ENCODE data around the gene PAM16.

The PAM16 gene

DNA sequence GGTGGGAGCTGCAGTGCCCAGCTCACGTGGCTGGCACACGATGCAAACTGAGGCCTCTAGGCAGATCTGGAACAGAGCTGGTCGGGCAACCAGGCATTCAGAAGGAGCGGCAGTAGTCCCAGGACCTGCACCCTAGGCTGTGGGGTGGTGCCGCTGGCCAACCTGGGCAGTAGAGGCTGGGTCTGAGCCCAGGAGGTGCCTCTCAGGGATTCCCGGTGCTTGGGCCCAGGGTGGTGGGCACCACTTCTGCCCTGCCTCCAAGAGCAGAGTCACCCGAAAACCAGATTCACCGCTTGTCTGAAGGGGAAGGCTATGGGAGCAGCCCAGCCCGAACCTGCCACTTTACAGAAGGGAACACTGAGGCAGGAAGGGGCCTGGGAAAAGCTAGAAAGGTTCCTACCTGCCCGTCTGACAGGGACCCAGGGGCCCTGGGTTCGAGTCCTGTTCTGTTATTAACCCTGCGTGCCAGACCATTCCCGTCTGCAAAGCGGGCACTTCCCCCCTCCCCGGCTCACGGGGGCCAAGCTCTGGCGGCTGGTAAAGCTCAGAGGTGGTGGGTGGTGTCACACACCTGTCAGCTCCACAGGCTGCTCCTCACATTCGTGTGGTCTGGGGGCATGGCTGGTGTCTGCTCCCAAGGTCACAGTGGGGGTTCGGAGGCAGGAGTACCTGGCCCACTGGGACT is 18.4 kb downstream of the PAM16 start:
- no peak for DNase-seq

DNA sequence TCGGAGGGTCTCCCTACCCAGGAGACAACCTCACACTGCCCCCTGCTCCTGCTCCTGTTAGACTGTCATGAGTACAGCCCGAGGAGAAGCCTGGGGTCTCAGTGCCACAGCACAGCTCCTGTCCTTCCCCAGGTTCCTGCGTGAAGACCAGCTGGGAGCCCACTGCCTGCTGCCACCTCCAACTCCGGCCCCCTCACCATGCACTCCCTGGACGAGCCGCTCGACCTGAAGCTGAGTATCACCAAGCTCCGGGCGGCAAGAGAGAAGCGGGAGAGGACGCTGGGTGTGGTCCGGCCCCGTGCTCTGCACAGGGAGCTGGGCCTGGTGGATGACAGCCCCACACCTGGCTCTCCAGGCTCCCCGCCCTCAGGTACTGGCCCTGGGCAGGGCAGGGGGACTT is 19.0 kb downstream of the PAM16 start:
- DNase-seq = no peak

DNA sequence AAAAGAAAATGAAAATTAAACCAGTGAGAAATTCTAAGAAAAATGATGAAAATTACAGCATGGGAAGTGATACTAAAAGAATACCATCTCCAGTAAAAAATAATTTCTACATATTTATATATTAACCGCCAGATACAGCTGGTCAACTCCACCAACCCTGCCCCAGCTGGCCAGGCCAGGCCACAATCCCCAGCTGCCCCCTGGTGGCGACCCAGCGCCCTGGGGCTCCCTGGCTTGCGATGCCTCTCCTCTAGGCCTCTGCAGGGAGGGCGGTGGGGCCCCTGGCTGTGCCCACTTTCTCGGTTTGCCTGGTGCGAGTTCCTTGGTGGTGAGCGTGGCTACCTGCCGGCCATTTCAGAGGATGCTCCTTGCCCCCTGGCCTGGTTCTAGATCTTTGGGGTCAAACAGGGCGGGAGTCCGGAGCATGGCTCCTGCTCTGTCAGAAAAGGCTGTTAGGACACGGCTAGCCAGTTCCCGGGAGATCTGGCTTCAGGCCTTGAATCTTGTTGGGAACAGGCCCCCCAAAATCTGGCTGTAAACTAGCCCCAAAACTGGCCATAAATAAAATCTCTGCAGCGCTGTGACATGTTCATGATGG is 20.7 kb downstream of the PAM16 start:
- peak; percentile 61 for DNase-seq

DNA sequence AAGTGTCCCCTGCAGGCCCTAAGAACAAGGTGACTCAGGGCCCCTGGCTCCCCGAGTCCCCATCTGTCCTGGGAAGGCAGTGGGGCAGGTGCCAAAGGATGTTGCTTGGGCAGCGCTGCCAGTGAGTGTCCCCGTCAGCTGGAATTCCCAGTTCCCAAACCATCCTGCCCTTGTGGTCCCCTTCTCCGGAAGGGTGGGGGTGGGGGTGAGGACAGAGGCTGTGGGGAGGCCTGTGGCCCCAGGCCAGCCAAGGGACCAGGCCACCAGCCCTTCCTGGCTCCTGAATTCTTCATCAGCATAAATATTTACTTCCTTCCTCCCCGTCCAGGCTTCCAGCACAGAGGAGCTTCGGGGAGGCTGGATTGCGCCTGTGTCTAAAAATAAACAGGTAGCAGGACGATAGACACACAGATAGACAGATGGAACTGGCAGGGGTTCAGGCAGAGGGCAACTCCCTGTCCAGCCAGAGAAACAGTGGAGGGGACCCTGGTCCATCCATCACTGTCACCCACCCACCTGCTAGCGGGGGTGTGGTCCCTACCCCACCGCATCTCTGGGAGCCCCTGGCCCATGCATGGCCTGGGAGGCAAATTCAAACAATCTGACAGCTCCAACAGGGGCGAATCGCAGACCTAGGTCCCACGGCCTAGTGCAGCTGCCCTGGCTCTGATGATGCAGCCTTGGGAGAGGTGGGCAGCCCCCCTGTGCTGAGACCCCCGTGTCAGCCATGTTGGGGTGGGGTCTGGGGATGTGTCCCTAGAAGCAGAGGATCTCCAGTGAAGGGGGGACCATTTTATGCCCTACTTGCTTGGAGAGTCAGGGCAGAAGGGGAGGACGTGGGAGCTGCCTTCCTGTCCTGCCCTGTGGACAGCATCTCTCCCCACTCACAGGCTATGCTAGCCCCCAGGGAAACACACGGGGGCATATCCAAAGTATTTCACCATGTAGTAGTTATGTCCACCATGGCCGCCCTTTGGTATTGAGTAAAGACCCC is 22.0 kb downstream of the PAM16 start:
- DNase-seq = no peak

DNA sequence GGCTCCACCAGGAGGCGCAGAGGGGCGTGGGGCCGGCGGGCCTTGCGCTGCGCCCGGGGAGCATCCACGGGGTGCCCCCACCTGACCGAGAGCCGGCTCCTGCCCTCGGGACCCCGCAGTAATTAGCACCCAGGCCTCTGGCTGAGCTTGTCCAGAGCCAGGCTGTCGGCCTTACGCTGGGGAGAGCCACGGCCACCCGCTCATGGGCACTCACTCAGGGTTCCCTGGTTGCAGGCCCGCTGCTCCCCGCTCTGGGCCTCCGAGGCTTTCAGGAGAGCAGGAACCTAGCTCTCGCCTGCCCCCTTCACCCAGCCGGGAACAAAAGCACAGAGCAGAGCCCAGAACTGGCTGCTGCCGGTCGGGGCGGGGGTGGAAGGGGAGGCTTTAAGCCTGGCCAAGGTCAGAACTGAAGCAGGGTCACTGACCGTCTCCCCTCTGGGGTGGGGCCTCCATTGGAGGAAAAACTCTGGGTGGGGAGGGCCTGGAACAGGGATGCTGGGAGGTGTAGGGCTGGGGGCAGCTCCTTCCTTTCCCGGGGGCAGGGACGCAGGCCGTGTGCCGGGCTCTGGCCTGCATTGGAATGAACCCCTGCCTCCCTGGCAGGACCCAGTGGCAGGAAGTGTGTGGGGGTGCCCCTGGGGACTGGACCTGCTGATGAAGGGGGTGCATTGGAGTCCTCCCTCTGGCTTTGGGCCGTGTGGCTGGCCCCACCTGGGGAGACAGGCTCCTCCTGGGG is 22.9 kb downstream of the PAM16 start:
- DNase-seq = peak; percentile 47

DNA sequence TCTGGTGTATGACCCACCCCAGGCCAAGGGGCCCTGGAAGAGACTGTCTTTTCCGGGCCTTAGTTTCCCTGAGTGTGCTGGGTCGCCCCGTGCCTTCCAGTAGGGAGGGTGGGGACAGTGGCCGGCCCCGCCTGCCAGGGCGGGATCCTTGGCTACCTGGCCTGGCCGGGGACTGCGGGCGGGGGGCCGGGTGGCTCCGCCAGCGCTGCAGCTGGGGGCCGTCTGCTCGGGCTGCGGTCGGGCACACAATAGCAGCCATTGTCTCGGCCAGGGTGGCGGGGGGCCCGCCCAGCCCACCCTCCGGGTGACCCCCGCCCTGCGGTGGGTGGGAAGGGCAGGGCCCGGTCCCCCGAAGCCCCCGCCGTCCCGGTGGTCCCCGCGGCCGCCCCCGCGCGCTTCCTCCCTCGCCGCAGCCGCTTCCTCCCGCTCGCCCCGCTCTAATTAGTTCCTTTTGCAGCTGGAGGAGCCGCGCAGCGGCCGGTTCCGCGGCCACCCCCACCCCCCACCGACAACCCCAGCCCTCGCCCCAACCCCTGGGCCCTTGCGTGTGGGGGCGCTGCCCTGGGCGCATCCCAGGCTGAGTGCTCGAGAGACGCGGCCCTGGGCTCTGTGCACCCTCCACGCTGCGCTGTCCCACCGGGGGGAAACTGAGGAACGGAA is 23.6 kb downstream of the PAM16 start:
- DNase-seq = no peak

DNA sequence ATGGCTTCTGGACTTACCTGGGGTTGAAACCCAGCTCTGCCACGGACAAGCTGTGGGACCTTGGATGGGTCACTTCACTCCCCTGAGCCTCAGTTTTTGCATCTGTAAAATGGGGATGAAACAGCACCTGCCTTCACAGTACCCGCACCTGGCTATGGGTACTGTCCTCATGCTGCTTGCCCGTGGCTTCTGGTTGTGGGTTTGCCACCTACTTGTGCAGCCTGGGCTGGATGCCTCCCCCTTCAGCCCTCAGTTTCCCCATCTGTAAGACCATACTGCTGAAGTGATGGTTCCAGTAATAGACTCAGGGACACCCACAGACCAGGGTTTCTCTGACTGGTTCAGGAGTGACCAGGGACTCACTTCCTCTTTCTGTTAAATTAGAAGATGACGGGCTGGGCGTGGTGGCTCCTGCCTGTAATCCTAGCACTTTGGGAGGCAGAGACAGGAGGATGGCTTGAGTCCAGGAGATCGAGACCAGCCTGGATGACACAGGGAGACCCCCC is 25.8 kb downstream of the PAM16 start:
- DNase-seq = no peak

DNA sequence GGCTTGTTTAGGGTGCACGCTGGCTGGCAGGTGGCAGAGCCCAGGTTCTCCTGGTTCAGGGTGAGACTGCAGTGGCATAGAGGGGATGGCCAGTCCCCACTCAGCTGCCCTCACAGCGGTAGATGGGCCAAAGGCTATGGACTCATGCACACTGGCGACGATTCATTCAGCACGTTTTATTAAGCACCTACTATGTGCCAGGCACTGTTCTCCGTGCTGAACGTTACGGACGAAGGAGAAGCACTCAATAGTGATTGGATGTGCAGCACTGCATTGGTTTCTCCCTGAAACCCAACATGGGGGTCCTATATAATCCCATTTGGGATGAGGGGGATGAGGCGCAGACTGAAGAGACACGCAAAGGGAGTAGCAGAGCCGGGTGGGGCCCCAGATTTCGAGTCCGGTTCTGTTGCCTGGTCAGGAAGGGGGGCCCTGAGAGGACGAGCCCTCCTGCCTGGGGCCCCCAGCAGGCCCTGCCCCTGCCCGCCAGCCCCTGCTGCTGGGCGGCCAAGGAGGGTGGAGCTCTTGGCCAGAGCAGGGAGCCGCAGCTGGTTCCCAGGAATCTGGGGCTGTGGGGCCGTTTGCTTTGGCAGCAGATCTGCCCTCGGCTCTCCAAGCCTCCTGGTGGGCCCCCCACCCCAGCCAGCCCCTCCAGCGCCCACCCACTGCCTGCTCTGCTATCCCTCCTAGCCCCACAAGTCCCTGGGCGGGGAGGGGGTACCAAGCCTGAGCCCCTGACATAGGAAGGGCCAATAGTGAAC is 26.4 kb downstream of the PAM16 start:
- DNase-seq = no peak

DNA sequence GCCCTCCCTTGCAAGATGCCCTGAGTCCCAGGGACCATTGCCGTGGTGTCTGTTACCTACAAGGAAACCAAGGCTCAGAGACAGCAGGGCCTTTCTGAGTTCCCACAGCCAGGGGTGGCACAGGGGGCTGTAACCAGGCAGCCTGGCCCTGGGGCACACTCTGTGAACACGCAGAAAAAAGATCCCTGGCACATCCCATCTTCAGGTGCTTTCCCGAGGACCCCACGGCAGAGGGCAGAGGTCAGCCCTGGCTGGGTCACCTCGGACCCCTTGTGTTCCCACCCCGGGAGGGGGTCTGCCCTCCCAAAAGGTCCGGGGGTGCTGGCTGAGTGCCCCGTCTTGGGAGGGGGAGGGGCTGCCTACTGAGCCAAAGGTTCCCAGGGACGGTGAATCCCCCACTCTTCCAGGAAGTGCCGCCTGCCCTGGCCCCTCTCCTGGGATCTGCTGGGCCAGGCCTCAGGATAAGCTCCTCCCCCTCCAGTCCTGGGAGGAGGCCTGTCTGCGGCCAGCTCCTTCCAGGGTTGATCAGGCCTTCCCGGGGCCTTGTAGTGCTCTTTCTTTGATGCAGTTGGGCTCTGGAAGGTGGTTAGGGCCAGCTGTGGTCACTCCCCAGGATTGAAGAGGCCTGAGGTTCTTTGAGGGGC is 27.2 kb downstream of the PAM16 start:
- DNase-seq = no peak

DNA sequence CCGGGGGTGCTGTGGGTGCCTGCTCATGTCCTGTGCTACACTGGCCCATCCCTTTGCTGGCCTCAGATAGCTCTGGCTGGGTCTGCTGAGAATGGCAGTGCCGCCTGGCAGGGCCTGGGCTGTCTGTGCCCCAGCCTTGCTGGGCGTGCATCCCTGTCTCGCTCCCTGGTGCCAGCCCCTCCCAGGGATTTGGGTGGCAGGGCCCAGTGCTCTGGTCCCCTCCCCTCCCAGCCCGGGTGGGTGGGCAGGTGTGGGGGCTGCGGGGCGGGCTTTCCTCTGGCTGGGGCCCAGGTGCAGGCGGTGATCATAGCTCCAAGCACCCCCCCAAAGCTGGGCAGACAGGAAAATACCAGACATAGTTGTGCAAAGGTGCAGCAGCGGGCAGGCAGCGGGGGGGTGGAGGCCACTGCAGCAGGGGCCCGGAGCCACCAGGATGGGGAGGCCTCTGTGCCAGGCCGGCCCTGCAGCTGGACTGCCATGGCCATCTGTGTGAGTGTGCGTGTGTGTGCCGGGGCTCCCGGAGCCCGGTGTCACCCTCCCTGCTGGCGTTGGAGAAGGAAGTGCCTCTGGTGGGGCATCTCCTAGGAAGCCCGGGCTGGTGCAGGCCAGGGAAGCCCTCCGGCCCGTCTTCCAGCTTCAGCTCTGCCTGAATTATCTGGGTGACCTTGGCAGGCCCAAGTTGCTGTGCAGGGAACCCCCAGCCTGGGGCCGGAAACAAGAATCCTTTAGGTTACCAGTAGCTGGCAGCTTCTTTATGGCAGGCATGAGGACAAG is 27.9 kb downstream of the PAM16 start:
- no peak for DNase-seq

DNA sequence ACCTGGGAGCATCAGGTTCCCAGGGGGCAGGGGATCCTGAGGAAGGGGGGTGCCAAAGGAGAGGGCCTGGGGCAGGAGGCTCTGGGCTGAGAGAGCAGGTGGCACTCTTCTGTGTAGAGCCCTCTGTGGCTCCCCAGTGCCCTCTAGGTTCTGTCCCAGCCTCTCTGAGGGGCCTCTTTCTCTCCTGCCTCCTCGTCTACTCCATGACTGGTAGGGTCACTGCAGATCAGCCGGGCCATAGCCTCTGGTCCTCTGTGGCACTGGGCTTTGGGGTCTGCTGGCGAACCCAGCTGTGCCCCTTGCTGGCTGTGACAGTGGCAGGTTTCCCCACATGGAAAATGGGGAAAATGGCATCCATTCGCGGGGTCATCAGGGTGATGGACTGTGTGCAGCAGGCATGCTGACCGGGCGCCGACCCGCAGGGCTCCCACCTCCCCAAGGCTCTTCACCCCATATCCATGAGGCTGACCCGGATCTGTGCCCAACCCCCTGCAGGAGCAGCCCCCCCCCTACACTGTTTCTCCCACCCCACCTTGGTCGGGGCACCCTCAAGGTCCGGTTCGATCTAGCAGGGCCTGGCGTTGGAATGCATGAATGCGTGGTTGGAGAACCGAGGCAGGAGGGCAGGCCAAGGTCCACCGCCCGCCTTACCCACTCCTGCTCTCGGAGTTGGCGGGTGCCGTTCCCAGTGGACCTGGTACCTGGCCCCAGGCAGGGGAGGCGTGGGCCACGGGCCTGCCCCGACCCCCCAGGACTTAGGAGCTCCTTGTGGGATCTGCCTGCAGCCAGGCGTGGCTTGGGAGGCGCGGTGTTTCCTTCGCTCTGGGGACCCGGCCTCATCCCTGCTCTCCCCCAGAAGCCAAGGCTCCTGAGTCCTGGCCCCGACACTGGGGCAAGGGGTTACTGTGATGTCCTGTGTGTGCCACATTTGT is 28.7 kb downstream of the PAM16 start:
- no peak for DNase-seq

DNA sequence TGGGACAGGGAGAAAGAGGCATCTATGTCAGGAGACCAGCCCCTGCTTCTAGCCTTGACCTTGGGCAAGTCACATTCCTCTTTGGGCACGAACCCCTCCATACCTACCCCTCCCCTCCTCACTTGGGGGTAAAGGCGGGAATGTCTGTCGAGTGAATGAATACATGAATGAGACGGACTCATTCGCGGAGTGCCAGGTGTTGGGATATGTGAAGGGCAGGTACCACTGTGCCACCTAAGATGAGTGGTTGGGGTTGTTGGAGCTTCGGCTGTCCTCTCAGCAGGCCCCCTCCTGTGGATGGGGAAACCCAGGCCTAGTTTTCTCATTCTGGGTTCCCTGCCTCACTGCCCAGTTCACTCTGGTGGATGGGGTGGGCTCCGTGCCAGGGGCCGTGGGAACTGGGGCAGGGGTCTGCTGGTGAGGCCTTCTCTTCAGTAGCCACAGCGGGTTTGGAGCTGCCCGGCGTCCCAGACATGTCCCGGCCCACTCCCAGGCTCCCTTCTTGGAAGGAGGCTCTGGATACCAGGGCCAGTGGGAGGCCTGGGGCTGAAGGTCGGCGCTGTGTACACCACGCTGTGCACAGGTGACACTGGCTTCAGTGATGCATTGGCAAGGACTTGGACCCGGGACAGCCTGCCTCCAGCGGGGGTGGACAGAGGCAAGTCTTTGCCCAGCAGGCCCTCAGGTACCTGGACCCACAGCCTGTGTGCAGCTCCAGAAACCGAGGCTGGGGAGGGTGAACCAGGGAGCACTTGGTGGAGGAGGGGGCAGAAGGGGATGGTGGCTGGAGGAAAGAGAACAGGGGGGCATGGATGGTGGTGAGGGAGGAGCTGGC is 29.6 kb downstream of the PAM16 start:
- DNase-seq = no peak

DNA sequence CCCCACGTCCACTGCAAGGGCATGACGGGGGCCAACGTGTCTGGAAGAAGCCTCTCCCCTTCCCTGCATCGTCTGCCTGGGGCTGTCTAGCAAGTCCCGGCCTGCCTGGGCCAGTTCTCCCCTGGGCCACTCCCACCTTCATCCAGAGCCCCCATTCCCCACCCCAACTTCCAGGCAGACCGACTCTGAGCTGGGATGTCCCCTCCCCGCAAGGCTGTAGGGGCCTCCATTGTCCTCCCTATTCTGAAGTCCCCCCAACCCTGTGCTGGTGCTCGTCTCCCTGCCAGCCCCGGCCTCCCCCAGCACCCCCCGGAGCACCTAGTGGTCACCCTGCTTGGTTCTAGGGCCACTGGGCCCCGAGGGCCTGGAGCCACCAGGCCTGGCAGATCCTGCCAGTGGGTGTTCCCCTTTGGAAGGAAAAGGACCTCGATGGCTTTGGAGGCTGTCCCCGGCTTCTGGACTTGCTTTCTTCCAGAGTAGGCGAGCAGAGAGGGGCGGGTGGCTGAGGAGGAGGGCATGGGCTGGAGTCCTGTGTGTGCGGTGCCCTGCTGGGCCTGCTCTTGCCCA is 30.5 kb downstream of the PAM16 start:
- no peak for DNase-seq

DNA sequence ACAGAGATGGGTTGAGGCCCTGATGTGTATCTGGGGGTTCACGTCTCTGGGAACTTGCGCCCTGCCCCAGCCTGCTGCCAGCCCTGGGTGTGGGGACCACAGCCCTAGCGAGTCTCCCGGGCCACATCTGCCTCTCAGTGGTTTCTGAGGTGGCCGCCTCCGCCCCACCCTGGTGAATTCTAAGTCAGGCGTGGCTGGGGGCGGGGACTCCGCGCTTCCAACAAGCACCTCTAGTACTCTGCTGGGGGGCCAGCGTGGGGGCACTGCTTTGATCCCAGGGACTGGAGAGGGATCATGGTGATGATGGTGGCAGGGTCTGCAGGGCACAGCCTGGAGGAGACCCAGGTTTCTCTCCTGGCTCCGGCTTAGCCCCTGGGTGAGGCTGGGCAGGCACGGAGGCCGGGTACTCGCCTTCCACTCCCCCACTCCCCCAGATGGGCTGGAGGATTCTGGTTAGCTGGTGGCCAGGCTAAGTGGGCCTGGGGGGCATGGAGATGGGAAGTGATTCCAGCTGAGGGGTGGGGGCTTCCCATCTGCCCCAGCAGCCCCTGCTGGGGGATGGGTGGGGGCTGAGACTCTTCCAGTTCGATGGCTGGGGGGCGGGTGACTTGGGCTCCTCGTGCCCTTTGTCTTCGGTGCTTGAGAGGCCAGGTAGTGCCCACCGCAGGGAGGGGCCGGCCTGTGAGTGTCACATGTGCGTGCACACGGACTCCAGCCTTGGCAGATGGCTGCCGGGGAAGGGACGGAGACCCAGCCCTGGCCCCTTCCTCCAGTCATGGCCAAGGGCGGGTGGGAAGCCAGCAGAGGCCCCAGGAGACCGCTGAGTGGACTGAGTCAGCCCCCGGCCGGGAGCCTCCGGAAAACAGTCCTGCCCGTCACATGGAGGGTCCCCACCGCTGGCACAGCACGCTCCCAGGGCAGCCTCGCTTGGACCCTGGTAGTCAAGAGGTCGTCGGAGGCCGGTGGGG is 31.4 kb downstream of the PAM16 start:
- DNase-seq = peak; percentile 42

DNA sequence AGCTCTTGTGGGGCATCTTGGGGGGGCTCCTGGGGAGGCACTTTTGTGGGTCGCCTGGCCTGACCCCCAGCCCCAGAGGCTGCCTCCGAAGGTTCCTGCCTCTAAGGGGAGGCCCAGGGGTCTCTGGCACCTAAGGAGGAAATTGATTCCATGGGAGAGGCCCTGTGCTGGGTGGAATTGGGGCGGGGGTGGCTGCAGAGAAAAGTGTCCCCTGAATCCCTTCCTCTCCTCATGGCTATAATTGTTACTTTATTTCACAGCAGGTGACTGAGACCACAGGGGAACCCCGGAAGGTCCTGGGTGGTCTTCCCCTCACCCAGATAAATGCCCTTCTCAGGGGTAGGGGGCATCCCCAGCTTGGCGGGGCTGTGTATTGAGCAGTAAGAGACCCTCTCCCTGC is 32.2 kb downstream of the PAM16 start:
- no peak for DNase-seq

DNA sequence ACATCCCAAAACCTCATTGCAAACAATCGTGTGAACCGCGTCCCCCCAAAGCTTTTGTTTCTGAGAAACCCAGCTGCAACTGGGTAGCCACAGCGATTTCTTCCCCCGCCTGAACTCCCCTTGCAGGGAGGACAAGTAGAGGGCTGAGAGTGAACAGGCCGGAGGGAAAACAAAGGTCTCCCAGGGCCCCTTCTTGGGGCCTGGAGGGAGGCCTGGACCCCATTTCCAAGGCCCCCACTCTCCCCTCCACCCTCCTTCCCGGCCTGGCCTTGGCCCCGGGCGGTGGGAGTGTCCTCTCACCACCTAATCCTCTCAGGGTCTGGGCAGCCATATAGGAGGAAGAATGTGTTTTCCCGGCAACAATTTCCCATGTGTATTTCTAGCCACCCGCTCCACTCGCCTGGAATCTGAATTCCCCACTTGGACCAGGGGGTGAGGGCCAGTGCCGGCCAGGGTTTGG is 32.6 kb downstream of the PAM16 start:
- no peak for DNase-seq

Data from activated CD4-positive, alpha-beta T cell treated with anti-CD3 and anti-CD28 coated beads, Interleukin-2, amount 50 U/mL, for 16 hours (primary cell).